Fibroblast of lung (primary cell): ENCODE measurements around the gene PTPN14. TPM values are rescaled to one million over a fixed set of nuclear protein-coding genes. Genes with fewer than 3 reads are reported as not detected.

Source experiments
- DNase-seq, 2 donors: peaks; one replicate each; pipeline versions ENCODE4 v3.0.0 to v3.0.0-alpha.2; 2010; ENCODE audit warnings: low read depth in 2 of 2
- H2AFZ ChIP-seq: 2 replicates; pipeline ENCODE4 v1.5.1; 2012; ENCODE audit warnings: low read length, control low read depth, inconsistent platforms
- H3K27ac ChIP-seq: 2 replicates; pipeline ENCODE4 v1.5.1; 2011; ENCODE audit warnings: low read length, control low read depth; ENCODE audit not compliant: insufficient read depth
- H3K27me3 ChIP-seq: 2 replicates; pipeline ENCODE4 v1.5.1; 2011; ENCODE audit warnings: mild to moderate bottlenecking, low read length; ENCODE audit not compliant: control insufficient read depth, insufficient read depth
- H3K36me3 ChIP-seq: 2 replicates; pipeline ENCODE4 v1.5.1; 2011; ENCODE audit warnings: low read length; ENCODE audit not compliant: control insufficient read depth, insufficient read depth
- H3K4me1 ChIP-seq: 2 replicates; pipeline ENCODE4 v1.5.1; 2011; ENCODE audit warnings: low read length; ENCODE audit not compliant: control insufficient read depth, insufficient read depth; ENCODE audit errors: extremely low read depth
- H3K4me2 ChIP-seq: 2 replicates; pipeline ENCODE4 v1.5.1; 2011; ENCODE audit warnings: low read length, control low read depth; ENCODE audit not compliant: insufficient read depth; ENCODE audit errors: extremely low read depth
- H3K4me3 ChIP-seq, 4 experiments: fragments of 200-600 bp in 1 of 4; sonication (generic) in 1 of 4; replicated peaks in 1 of 4; 2 replicates each; pipeline ENCODE4 v1.5.1; 2011 to 2016; ENCODE audit warnings: low read length in 4 of 4, low read depth in 3 of 4, mild to moderate bottlenecking in 3 of 4, control low read depth in 2 of 4, inconsistent platforms in 1 of 4, mixed read lengths in 1 of 4; ENCODE audit not compliant: insufficient read depth in 1 of 4; ENCODE audit errors: control extremely low read depth in 1 of 4
- H3K79me2 ChIP-seq: 2 replicates; pipeline ENCODE4 v1.5.1; 2012; ENCODE audit warnings: mild to moderate bottlenecking, low read length, inconsistent platforms; ENCODE audit not compliant: control insufficient read depth, insufficient read depth
- H3K9ac ChIP-seq: 2 replicates; pipeline ENCODE4 v1.5.1; 2011; ENCODE audit warnings: mild to moderate bottlenecking, low read length, control low read depth; ENCODE audit not compliant: insufficient read depth
- H3K9me3 ChIP-seq: 2 replicates; pipeline ENCODE4 v1.5.1; 2012; ENCODE audit warnings: low read depth, low read length; ENCODE audit not compliant: control insufficient read depth, insufficient read depth
- H4K20me1 ChIP-seq: 2 replicates; pipeline ENCODE4 v1.5.1; 2011; ENCODE audit warnings: low read length; ENCODE audit not compliant: control insufficient read depth, insufficient read depth; ENCODE audit errors: extremely low read depth
- CTCF ChIP-seq, 2 donors: IDR thresholded peaks in 1 of 2; conservative IDR thresholded peaks in 1 of 2; 1 replicate in 1 of 2; 2 replicates in 1 of 2; pipeline ENCODE4 v1.5.1; 2011 to 2012; ENCODE audit warnings: low read length in 2 of 2, control low read depth in 1 of 2, inconsistent platforms in 1 of 2, low read depth in 1 of 2, mild to moderate bottlenecking in 1 of 2
- EZH2 ChIP-seq: IDR thresholded peaks from 2 replicates; pipeline ENCODE4 v1.5.1; 2012; ENCODE audit warnings: low read length, control low read depth, mild to moderate bottlenecking; ENCODE audit errors: missing control alignments
- polyA plus RNA-seq, 2 donors: library from polyadenylated mRNA; depleted of rRNA in 1 of 2; stranded (reverse) in 1 of 2; unstranded in 1 of 2; fragments of >200 nt; gene quantifications; 2 replicates each; pipeline ENCODE4 v1.2.1, GENCODE V29; 2011 to 2012; ENCODE audit warnings: missing spikeins in 1 of 2
- total RNA-seq: library from RNA; depleted of rRNA; stranded (reverse); fragments of >200 nt; gene quantifications from 2 replicates; pipeline ENCODE4 v1.2.1, GENCODE V29; 2014

Gene PTPN14
- total and polyA plus RNA-seq, 2 donors (not counting 1 experiment from before 2014, with no cell fraction given), result 38.7 to 56.1 TPM

DNA sequence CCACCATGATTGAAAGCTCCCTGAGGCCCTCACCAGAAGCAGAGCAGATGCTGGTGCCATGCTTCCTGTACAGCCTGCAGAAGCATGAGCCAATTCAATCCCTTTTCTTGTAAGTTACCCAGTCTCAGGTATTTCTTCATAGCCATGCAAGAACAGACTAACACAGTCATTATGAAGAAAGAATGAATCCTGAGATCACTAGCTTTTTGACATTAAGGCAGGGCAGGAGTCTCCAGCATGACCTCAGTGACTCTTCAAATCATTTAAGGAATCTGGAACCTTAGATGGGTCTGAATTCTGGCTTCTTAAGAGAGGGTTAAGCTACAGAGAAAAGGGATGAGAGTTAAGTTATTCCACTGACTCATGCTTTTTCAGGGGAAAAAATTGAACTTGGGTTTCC is 79.0 kb downstream of the PTPN14 start:
- H3K79me2 ChIP-seq, result peaks cover 75% of the 10 kb centered on the region
- H3K27me3 ChIP-seq, result no peaks in the 10 kb centered on the region
- no peak overlapping the region for H3K9ac ChIP-seq
- H3K4me1 ChIP-seq, result peaks cover 12% of the 10 kb centered on the region
- H3K27ac ChIP-seq, result no peak overlapping the region
- H3K4me3 ChIP-seq, result no peak overlapping the region
- peak in 1 of 2 donors; percentile 55 for DNase-seq
- no peaks in the 10 kb centered on the region for H4K20me1 ChIP-seq
- no peaks in the 10 kb centered on the region for H3K36me3 ChIP-seq
- no peak for TF ChIP-seq EZH2
- no peak for TF ChIP-seq CTCF (conservative IDR thresholded peaks at IDR 0.05 in 1 of 2, IDR thresholded peaks at IDR 0.05 in 1 of 2; ENCODE audit: low read depth in 1 of 2, low read length in 2 of 2)
- H2AFZ ChIP-seq, result no peak overlapping the region
- no peak overlapping the region for H3K4me2 ChIP-seq
- H3K9me3 ChIP-seq, result no peaks in the 10 kb centered on the region

- Histone ChIP-seq H3K4me3 (no peak overlapping the region), H3K27me3 (no peaks in the 10 kb centered on the region), H4K20me1 (no peaks in the 10 kb centered on the region), H3K9me3 (no peaks in the 10 kb centered on the region), H3K4me1 (peaks cover 6% of the 10 kb centered on the region), H3K4me2 (no peak overlapping the region), H3K27ac (no peak overlapping the region), H3K9ac (no peak overlapping the region), H3K79me2 (peaks cover 75% of the 10 kb centered on the region), H2AFZ (no peak overlapping the region), H3K36me3 (no peaks in the 10 kb centered on the region)
- TF ChIP-seq CTCF (conservative IDR thresholded peaks at IDR 0.05 in 1 of 2, IDR thresholded peaks at IDR 0.05 in 1 of 2; ENCODE audit: low read depth in 1 of 2, low read length in 2 of 2) (no peak), EZH2 (no peak)
- no peak for DNase-seq
Measured at GRCh38 chr1:214471458-214471857, 79.9 kb downstream of the PTPN14 start.

- Histone ChIP-seq H3K36me3 (no peaks in the 10 kb centered on the region), H3K4me3 (no peak overlapping the region), H2AFZ (no peak overlapping the region), H3K27me3 (no peaks in the 10 kb centered on the region), H3K27ac (no peak overlapping the region), H3K9me3 (no peaks in the 10 kb centered on the region), H4K20me1 (no peaks in the 10 kb centered on the region), H3K9ac (no peak overlapping the region), H3K4me2 (no peak overlapping the region), H3K79me2 (peaks cover 64% of the 10 kb centered on the region), H3K4me1 (peaks cover 5% of the 10 kb centered on the region)
- TF ChIP-seq CTCF (conservative IDR thresholded peaks at IDR 0.05 in 1 of 2, IDR thresholded peaks at IDR 0.05 in 1 of 2; ENCODE audit: low read depth in 1 of 2, low read length in 2 of 2) (no peak), EZH2 (no peak)
- no peak for DNase-seq
Measured at GRCh38 chr1:214470132-214470531, 81.3 kb downstream of the PTPN14 start.
